ENCODE results near the gene CAMK2B.
"Not testable (repeated sequence)": the region's sequence is repeated elsewhere in the genome, so short reads cannot be mapped to it uniquely, and the experiment has no call there.

The CAMK2B gene

GRCh38 chr7:44183386-44183785 is 142.0 kb downstream of the CAMK2B start:
- DNase-seq (ENCODE audit: low spot score), result no peak
- in situ Hi-C loops (cut with MboI; ENCODE audit: low sequenced_read_pairs, unreplicated experiment), result no loop called here
- no peak for TF ChIP-seq CTCF (IDR thresholded peaks at IDR 0.05; ENCODE audit: borderline replicate concordance, control extremely low read depth, extremely low read depth, insufficient read depth, missing control alignments)

DNA sequence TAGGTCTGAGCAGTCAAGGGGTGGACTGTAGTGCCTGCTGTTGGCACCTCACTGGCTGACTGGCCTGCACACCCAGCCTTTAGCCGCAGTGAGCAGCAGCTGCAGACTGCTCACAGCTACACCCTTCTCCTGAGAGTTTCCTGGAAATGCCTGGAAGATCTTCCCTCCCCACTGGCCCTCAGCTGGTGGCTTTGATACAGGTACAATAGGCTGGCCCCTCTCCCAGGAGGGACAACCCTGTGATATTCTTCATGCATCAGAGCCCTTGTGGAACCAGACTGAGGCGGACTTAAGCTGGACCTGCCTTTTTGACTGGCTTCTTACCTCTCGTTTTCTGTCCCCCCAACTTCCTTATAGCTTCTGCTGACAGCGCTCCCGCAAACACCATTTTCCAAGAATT is 142.6 kb downstream of the CAMK2B start:
- in situ Hi-C loops (cut with MboI; ENCODE audit: low sequenced_read_pairs, unreplicated experiment), result no loop called here
- no peak for DNase-seq (ENCODE audit: low spot score)
- no peak for TF ChIP-seq CTCF (IDR thresholded peaks at IDR 0.05; ENCODE audit: borderline replicate concordance, control extremely low read depth, extremely low read depth, insufficient read depth, missing control alignments)

GRCh38 chr7:44180631-44181030 is 144.8 kb downstream of the CAMK2B start:
- in situ Hi-C loops (cut with MboI; ENCODE audit: low sequenced_read_pairs, unreplicated experiment), result no loop called here
- DNase-seq (ENCODE audit: low spot score), result no peak
- no peak for TF ChIP-seq CTCF (IDR thresholded peaks at IDR 0.05; ENCODE audit: borderline replicate concordance, control extremely low read depth, extremely low read depth, insufficient read depth, missing control alignments)

DNA sequence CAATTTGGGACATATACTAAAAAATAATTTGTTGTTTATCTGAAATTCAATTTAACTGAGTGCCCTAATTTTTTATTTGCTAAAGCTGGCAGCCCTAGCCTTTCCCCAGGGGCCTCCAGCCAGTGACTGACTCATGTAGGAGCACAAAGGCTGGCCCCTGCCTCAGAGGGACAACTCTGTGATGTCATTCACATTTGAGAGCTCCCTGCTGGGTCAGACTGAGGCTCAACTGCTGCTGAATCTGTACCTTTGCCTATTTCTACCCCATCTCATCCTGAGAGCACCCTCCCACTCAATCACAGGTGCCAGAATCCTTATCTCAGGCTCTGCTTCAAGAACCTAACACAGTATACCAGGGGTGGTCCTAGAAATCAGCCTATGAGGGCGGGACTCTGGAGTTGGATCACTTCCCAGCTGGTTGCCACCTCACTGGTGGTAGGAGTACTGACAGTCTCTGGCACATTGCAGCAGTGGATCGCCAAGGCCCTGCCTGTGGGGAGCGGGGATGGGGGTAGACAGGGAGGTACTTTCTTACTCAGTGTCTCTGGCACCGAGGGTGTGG is 147.7 kb downstream of the CAMK2B start:
- in situ Hi-C loops (cut with MboI; ENCODE audit: low sequenced_read_pairs, unreplicated experiment), result no loop called here
- no peak for TF ChIP-seq CTCF (IDR thresholded peaks at IDR 0.05; ENCODE audit: borderline replicate concordance, control extremely low read depth, extremely low read depth, insufficient read depth, missing control alignments)
- no peak for DNase-seq (ENCODE audit: low spot score)

DNA sequence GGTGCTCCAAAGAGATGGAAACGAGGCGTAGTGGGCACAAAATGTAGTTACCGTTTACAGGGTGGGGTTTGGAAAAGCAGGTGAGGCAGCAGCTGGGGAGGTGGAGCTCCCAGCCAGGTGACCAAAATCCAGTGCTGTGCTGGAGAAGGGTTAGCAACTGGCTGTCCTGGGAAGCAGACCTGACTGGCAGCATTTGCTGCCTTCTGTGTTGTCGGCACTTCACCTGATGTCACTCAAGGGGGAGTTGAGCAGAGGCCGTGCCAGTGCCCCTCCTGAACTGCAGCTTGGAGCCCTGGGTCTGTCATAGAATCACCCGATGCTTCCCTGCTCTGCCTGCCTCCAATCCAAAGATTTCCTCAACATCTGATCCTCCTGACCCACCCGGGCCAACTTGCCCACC is 148.9 kb downstream of the CAMK2B start:
- DNase-seq (ENCODE audit: low spot score), result no peak
- TF ChIP-seq CTCF (IDR thresholded peaks at IDR 0.05; ENCODE audit: borderline replicate concordance, control extremely low read depth, extremely low read depth, insufficient read depth, missing control alignments), result no peak
- in situ Hi-C loops (cut with MboI; ENCODE audit: low sequenced_read_pairs, unreplicated experiment), result no loop called here

GRCh38 chr7:44175730-44176129 is 149.7 kb downstream of the CAMK2B start:
- DNase-seq (ENCODE audit: low spot score), result no peak
- in situ Hi-C loops (cut with MboI; ENCODE audit: low sequenced_read_pairs, unreplicated experiment), result no loop called here
- TF ChIP-seq CTCF (IDR thresholded peaks at IDR 0.05; ENCODE audit: borderline replicate concordance, control extremely low read depth, extremely low read depth, insufficient read depth, missing control alignments), result no peak

DNA sequence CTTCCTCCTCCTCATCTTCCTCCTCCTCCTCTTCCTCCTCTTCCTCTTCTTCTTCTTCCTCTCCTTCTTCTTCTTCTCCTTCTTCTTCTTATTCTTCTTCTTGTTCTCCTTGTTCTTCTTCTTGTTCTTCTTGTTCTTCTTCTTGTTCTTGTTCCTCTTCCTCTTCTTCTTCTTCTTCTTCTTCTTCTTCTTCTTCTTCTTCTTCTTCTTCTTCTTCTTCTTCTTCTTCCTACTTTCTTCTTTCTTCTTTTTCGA is 150.8 kb downstream of the CAMK2B start:
- in situ Hi-C loops (cut with MboI; ENCODE audit: low sequenced_read_pairs, unreplicated experiment); DNase-seq (ENCODE audit: low spot score): not testable (repeated sequence)
